Measurements from ENCODE around the gene LITAFD.

The LITAFD gene

DNA sequence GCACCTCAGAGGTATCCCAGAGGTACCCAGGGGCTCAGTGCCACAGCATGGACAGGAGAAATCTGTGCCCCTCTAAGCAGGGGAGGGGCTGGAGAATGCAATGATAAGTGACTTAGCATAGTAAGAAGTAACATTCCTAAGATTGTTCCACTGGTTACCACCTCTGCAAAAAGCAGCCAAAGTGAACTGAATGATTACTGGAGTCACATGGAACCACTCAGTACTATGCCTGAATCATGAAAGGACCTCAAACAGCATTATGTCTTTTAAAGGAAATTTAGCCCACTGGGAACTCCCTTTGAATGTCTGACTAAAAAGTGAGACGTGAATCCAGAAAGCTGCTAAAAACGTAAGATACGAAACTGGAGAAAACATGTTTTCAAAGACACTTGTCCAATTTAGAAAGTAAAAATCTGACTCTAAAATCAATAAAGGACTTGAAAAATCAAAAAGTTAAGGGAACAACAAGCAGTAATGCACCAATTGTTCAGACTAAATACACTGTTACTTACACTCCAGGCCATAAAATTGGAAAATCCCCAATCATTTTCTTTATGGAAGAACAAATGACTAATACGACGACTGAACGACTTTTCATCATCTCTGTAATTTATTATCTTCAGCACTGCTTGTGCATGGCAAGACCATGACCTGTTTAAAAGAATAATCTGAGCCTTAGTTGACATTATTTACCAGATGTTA lies 38.6 kb downstream of the LITAFD start:
- DNase-seq, result peak; percentile 39

DNA sequence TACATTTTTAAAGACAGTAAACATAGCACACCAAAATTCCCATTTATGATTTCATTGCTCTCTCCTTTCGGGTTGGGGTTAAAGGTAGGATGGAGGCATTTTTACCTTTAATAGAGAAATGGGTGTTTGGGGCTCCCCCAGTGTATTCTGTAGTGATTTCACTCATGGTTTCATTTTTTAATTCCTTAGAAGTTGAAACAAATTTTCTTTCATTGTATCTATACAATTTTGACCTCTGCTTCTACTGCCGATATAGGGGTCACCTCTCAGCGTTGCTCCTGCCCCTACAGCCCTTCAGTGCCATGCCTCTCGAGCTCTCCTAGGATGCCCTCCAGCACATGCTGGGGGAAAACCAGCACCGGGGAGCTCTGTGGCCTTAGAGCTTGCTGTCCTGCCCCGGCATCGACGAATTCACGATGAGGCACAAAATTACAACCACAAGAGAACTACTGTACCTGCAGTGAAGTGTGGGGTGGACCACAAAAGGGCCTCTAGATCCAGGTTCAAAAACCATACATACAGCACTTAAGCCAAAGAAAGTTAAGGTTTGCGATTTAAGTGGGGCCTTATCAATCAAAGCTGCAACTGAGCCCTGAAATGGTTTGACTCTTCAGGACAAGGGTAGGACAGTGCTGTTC lies 39.3 kb downstream of the LITAFD start:
- no peak for DNase-seq

DNA sequence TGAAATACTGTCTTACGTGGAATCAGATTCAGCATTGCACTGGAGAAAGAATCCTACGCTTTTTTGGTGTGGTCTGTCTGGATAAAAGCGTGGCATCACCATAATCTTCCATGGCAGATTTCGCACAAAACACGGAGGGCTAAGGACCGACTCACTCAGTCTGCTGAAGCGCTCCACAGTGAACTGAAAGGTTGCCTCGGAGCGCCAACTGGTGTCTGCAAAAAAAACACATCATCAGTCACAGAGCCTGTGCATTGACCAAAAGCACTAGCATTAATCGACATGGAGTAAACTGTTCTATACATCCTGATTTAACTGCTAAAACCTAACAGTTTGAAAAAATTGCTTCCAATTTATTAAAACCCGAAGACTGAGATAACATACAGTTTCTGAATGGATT lies 41.0 kb downstream of the LITAFD start:
- DNase-seq, result no peak

DNA sequence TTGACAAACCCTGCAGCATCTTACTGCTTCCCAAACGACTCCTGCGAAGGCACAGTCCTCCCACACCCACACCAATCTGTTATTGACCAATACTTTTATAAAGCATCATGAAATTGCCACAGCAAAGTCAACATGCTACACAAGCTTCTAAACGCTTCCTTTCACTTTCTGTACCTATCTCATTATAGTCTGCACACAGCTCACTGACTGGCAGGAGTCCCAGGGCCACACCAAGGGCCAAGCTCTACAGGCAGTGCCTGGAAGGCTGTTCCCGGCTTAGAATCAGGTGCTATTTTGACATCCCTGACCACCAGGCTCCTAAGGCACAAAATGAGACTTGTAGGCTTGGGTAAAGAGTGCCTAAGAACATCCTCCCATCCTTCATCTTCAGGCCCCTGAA lies 42.1 kb downstream of the LITAFD start:
- no peak for DNase-seq

DNA sequence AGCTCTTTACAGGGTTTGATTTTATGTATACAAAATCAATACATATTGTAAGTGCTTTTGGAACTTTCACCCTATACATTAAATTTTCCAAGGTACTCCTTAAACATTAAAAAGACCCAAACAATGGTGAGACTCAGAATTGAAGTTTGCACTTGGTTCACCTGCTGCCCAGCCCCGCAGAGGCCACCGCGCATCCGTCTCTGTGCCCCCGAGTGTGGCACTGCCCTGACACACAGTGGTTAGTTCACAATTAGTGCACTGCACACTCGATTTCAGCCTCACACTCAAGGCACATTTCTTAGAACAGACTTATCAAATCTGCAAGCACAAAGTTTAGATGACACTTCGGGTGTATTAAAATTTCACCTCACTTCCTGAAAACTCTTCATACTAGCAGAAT lies 43.3 kb downstream of the LITAFD start:
- DNase-seq, result no peak

DNA sequence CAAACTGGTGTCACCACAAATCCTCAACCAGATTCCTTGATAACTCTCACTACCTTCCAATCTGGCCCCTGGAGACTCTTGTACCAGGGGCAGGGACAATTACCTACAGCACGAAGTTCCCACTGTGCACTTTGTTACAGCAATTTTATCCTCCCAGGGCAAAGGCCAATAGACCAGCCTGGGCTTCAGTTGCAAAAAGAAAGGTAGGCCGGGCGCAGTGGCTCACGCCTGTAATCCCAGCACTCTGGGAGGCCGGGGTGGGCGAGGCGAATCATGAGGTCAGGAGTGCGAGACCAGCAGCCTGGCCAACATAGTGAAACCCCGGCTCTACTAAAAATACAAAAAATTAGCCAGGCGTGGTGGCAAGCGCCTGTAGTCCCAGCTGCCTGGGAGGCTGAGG lies 44.7 kb downstream of the LITAFD start:
- no peak for DNase-seq

DNA sequence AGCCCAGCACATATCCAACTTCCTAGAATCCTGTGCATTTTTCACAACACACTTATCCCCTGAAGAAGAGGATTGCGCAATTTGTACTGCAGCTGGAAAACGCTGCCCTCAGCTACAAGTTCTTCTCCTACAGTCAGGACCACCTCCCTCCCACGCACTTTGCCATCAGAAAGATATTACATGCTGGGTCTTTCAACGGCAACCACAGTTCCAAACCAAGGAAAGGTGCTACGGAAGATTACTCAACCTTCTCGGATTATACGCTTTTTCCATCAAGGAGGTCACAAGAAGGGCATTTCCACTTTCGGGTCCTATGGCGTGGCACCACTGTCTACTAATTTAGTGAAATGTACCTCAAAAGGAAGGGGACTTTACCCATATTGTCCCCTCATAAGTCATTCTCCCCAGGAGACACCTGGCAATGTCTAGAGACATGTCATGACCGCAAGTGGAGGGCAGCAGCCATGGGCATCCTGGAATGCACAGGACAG lies 46.4 kb downstream of the LITAFD start:
- DNase-seq, result no peak

DNA sequence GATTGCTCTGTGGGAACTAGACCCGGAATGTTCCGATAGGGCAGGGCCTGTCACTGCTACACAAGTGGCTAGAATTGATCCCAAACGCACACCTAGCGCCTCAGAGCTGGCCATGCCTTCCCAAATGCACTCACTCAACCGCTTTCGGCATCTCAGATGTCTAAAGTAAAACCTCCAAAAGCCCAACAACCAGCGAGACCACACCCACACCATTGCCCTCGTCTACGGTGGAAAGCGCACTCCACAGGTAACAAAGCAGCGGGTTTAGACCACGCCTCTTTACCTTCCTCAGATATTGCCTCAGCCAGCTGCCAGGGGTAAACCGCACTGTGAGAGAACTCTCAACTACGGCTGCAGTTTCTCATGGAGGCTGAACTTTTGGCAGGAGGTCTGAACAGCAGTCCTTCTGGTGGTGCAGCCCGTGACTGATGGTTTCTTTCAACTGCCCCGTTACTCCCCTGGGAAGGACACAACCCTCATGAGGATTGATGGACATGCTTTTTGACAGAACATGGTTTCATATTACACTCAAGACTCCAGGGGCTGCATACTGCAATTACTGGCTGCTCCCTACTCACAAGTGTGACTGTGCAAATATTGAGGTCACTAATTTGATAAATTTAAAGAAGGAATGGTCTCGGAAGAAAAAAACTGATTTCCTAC lies 47.1 kb downstream of the LITAFD start:
- DNase-seq, result no peak

DNA sequence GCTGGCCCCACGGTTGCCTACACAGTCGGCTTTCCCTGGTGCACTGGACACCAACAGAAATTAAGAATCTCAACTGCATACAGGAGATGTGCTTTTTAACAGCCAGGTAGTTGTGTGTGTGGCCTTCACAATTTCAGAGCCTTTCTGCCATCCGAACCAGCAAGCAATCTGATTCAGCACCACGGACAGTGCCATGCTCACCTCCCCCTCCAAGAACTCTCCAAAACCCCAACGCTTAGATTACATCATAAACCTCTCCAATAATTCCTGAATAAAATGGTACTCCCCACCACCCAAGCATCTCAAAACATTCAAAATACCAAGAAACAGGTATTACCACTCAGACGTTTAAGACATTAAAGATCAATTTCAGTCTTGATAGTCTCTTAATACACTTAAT lies 49.7 kb downstream of the LITAFD start:
- DNase-seq, result peak; percentile 57

DNA sequence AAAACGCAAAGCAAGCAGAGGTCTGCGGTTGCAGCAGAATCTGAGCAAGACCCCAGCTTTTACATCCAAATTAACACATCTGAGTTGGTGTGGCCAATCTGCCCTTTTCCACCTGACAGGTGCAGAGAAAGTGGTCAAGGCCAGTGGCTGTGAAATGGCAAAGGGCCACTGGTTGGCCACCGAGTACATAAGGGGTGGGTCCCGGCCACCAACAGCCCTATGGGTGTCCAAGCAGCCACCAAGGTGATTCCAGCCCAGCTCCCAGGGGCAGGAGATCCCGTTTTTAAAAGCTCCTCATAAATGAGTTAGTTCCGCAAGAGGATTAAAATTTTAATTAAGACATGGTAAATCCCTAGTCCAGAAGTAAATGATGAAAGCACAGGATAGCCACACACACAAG lies 52.5 kb downstream of the LITAFD start:
- no peak for DNase-seq
